K562 (cell line): ENCODE measurements around the gene NUAK2. TPM values are rescaled to one million over a fixed set of nuclear protein-coding genes. Genes with fewer than 3 reads are reported as not detected.
A peak's percentile ranks its signal among the peaks of the same experiment; 100 is the strongest.

Experiments
- ATAC-seq: fragments of 200-7000 bp; cut with Tn5 transposase; 3 replicates; pipeline ENCODE4 v1.9.1; 2020; ENCODE audit warnings: moderate library complexity
- BruUV-seq: library from RNA; stranded (reverse); fragments of 400-500 nt; replicated peaks from 2 replicates; lab custom pipeline; 2021; lab: Mats Ljungman, UMichigan
- CTCF ChIA-PET: fragments of 300-600 bp; formaldehyde crosslinking; extraction: SDS; loops from one replicate; lab custom pipeline; 2021; ENCODE audit warnings: low intra/inter-chr PET ratio; lab: Yijun Ruan, JAX
- POLR2A ChIA-PET: fragments of 300-600, 350-650 bp; sonication (Branson Sonifier 250); formaldehyde crosslinking; extraction: SDS; loops from one replicate; lab custom pipeline; 2021; ENCODE audit warnings: antibody characterized with exemption, inconsistent platforms; lab: Yijun Ruan, JAX
- DNase-seq, 4 experiments: peaks; one replicate each; pipeline versions ENCODE4 v3.0.0 to v3.0.0-alpha.2; 2011 to 2018; ENCODE audit warnings: low spot score in 3 of 4, mixed read lengths in 3 of 4; ENCODE audit errors: extremely low read depth in 1 of 4
- FAIRE-seq: peaks from 2 replicates; lab custom pipeline; 2011; peaks lifted over from hg19 to GRCh38; lab: Jason Lieb, UNC
- H2AFZ ChIP-seq: 2 replicates; pipeline ENCODE4 v1.6.0; 2011; ENCODE audit warnings: low read depth, low read length, control low read depth, inconsistent platforms
- H3K27ac ChIP-seq: fragments of 200-600 bp; 3 replicates; pipeline ENCODE4 v1.8.0; 2011; ENCODE audit warnings: low read depth, mild to moderate bottlenecking, control low read depth, inconsistent platforms, low read length, moderate library complexity, mixed read lengths; ENCODE audit errors: extremely low read depth
- H3K27me3 ChIP-seq, 2 experiments: fragments of 300-600 bp in 1 of 2; 2 replicates in 1 of 2; 3 replicates in 1 of 2; pipeline versions ENCODE4 v1.6.0 to v1.8.0; 2011; ENCODE audit warnings: inconsistent platforms in 2 of 2, low read length in 2 of 2, mild to moderate bottlenecking in 1 of 2, mixed read lengths in 1 of 2, moderate library complexity in 1 of 2; ENCODE audit not compliant: control insufficient read depth in 2 of 2, insufficient read depth in 2 of 2
- H3K36me3 ChIP-seq: fragments of 300-600 bp; 3 replicates; pipeline ENCODE4 v1.8.0; 2011; ENCODE audit warnings: mild to moderate bottlenecking, low read length, inconsistent platforms; ENCODE audit not compliant: control insufficient read depth, insufficient read depth
- H3K4me1 ChIP-seq, 2 experiments: fragments of 200-600 bp in 1 of 2; replicated peaks in 1 of 2; 2 replicates in 1 of 2; 3 replicates in 1 of 2; pipeline versions ENCODE4 v1.5.1 to v1.8.0; 2011; ENCODE audit warnings: inconsistent platforms in 2 of 2, low read length in 2 of 2, mild to moderate bottlenecking in 1 of 2, mixed read lengths in 1 of 2, moderate library complexity in 1 of 2; ENCODE audit not compliant: control insufficient read depth in 2 of 2, insufficient read depth in 2 of 2
- H3K4me2 ChIP-seq: 2 replicates; pipeline ENCODE4 v1.6.1; 2011; ENCODE audit warnings: low read length, control low read depth, inconsistent platforms, mixed read lengths; ENCODE audit not compliant: insufficient read depth
- H3K4me3 ChIP-seq: fragments of 200-600 bp; sonication (generic), shearing (Covaris generic); 2 replicates; pipeline ENCODE4 v1.5.1; 2016; ENCODE audit warnings: control low read depth, inconsistent platforms
- H3K79me2 ChIP-seq: fragments of 200-600 bp; 3 replicates; pipeline ENCODE4 v1.8.0; 2011; ENCODE audit warnings: low read length, inconsistent platforms; ENCODE audit not compliant: control insufficient read depth, insufficient read depth
- H3K9ac ChIP-seq, 2 experiments: 2 replicates each; pipeline versions ENCODE4 v1.6.0 to v1.6.1; 2011; ENCODE audit warnings: low read depth in 2 of 2, low read length in 2 of 2, control low read depth in 1 of 2, inconsistent platforms in 1 of 2, mild to moderate bottlenecking in 1 of 2, mixed read lengths in 1 of 2; ENCODE audit not compliant: insufficient read depth in 1 of 2
- H3K9me1 ChIP-seq: one replicate; pipeline ENCODE4 v1.6.0; 2011; ENCODE audit warnings: inconsistent platforms, mild to moderate bottlenecking, low read length, moderate library complexity; ENCODE audit not compliant: control insufficient read depth, insufficient read depth
- H3K9me3 ChIP-seq: replicated peaks from 2 replicates; pipeline ENCODE4 v1.5.1; 2011; ENCODE audit warnings: low read depth, low read length, inconsistent platforms; ENCODE audit not compliant: control insufficient read depth, insufficient read depth
- H4K20me1 ChIP-seq: replicated peaks from 2 replicates; pipeline ENCODE4 v1.6.1; 2011; ENCODE audit warnings: low read length, inconsistent platforms, mixed read lengths; ENCODE audit not compliant: control insufficient read depth, insufficient read depth
- NCOA4 ChIP-seq: fragments of 450-650 bp; IDR thresholded peaks from 2 replicates; pipeline ENCODE4 v1.6.1; 2018; ENCODE audit warnings: mild to moderate bottlenecking; ENCODE audit not compliant: partially characterized antibody
- TCF3 ChIP-seq: sonication (generic); formaldehyde crosslinking; IDR thresholded peaks from 2 replicates; pipeline ENCODE4 v1.4.0; 2020; ENCODE audit warnings: mild to moderate bottlenecking, missing genetic modification reagents
- TEAD4 ChIP-seq, 2 experiments: sonication (generic) in 1 of 2; formaldehyde crosslinking in 1 of 2; IDR thresholded peaks; 2 replicates each; pipeline versions ENCODE4 v1.6.1 to v1.8.0; 2012 to 2022; ENCODE audit warnings: borderline replicate concordance in 1 of 2, inconsistent platforms in 1 of 2, low read length in 1 of 2, mild to moderate bottlenecking in 1 of 2, missing genetic modification reagents in 1 of 2
- WGBS: fragments of 100-300 bp; shearing (Covaris generic); methylation state at CpG from one replicate; pipeline ENCODE4 v1.1.6; 2016; ENCODE audit warnings: low coverage, mixed read lengths; ENCODE audit not compliant: insufficient coverage; ENCODE audit errors: missing lambda C conversion rate; 5-methylcytosine and 5-hydroxymethylcytosine counted together
- in situ Hi-C: fragments of 300-500 bp; cut with MboI; formaldehyde crosslinking; loops from 4 replicates; pipeline ENCODE4 v1.15.0; 2018; ENCODE audit warnings: inconsistent platforms, mixed read lengths
- intact Hi-C: fragments of 100-400 bp; cut with micrococcal nuclease; formaldehyde crosslinking; loops from 2 replicates; pipeline ENCODE4 v1.14.2; 2022
- polyA plus RNA-seq, 8 experiments: library from polyadenylated mRNA; depleted of rRNA in 4 of 8; stranded (reverse) in 5 of 8; unstranded in 3 of 8; fragments of >200 nt; fragmentation: Nextera tagmentation in 2 of 8; fragmentation: Illumina TruSeq in 1 of 8; extraction: Ambion mirVana in 2 of 8; extraction: Trizol in 1 of 8; gene quantifications; 2 replicates each; pipeline versions ENCODE4 v1.2.1 to v1.2.3, GENCODE V29; 2011 to 2014; ENCODE audit warnings: inconsistent platforms in 1 of 8, missing spikeins in 1 of 8
- total RNA-seq, 7 experiments: library from RNA; depleted of rRNA in 6 of 7; stranded (reverse); fragments of >200 nt in 6 of 7; fragmentation: Illumina TruSeq in 2 of 7; extraction: Trizol in 2 of 7; gene quantifications; 2 replicates each; pipeline versions ENCODE4 v1.2.1 to v1.2.3, GENCODE V29; 2011 to 2021; ENCODE audit warnings: low replicate concordance in 1 of 7

Gene NUAK2
- total and polyA plus RNA-seq, 9 of the 15 experiments (the other 6 are each of a cell fraction or from before 2014, with no cell fraction given) = 0.04 to 0.44 (median 0.14) TPM

DNA sequence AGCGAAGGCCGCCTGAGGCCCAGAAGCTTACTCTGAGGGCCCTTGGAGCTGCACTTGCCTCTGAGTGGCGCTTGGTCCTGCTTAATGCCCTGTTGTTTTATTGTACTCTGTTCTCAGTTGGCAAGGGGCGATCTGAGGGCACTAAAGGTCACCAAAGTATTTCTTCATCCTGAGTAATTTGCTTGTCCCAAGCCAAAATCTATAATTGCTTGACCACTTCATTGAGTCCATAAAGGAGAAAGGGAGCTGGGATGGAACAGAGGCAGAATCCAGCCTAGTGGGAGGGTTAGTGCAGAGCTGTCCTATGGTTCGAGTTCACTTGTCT, 376 bp upstream of the NUAK2 start:
- FAIRE-seq (no peak), DNase-seq (no peak), ATAC-seq (no peak)
- intact Hi-C loops (no loop called here), in situ Hi-C loops (loop anchor here (5.0 kb wide), 1 partner anchor 45 kb away; no protein-coding TSS in a partner anchor)
- Histone ChIP-seq H3K4me2 (peak overlapping the region; percentile 78; the same call in 1 of the 2 replicates), H3K36me3 (no peaks in the 10 kb centered on the region), H3K9me3 (no peaks in the 10 kb centered on the region), H3K4me3 (peak overlapping the region; percentile 49; the same call in 1 of the 2 replicates), H3K27ac (no peak overlapping the region), H2AFZ (peak overlapping the region; percentile 87), H3K79me2 (no peaks in the 10 kb centered on the region), H3K9me1 (no peaks in the 10 kb centered on the region), H4K20me1 (peaks cover 10% of the 10 kb centered on the region), H3K4me1 (peaks cover 3 to 15% of the 10 kb centered on the region in 2 experiments; a peak in 4 of 5 replicates), H3K9ac (no peak overlapping the region), H3K27me3 (peaks cover 28 to 75% of the 10 kb centered on the region in 2 experiments)
- ChIA-PET CTCF (interaction anchor here (8.5 kb wide), 1 partner anchor 48 kb away, joined by 144 read pairs; no protein-coding TSS in a partner anchor), POLR2A (interaction anchor here (0.6 to 1.6 kb wide), 5 partner anchors 9 to 244 kb away, joined by 3 to 4 read pairs (median 3); no protein-coding TSS in a partner anchor)
- WGBS = 43% methylated on average over 5 of the region's 5 CpGs
- no peak for TF ChIP-seq TCF3 (CRISPR knock-in tag)
- 0 out of 2 replicates have a peak, but pooled peaks have one; percentile 1 for TF ChIP-seq TEAD4 (IDR thresholded peaks at IDR 0.05; ENCODE audit: low read length)
- no peak for TF ChIP-seq TEAD4 (CRISPR knock-in tag; IDR thresholded peaks at IDR 0.05; ENCODE audit: borderline replicate concordance)
- no peak for TF ChIP-seq NCOA4
- no TSS peak for BruUV-seq
